ENCODE measurements around the gene ZNF341.

ZNF341 gene

DNA sequence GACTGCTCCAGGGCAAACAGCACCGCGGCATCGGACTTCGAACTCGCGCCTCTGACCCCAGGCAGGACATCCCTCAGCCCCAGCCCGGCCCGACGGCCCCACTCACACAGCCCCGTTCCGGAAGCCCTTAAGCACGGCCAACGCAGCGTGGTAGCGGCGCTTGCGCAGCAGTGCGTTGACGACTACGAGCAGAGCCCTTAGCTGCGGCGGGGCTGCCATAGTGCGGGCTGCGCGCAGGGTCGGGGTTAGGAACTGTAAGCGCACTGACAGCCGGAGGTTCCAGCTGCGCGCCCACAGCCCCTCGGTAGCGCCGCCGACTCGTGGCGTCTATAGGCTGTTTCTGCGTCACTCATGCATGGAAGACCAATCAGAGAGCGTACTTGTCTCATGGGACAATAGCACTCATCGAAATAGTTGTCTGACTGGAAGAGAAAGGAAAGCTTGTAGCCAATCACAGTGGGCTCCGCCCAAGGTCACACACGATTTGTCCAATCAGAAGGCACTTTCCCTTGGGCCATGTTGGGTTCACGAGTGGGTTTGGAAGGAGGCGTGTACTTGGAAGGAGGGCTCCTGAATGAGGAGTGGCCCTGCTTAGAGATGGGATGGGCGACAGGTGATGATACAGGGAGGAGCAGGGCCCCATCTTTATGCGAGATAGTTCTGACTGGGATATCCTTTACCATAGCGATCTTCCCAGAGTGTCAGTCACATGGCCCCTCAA lies 11.6 kb upstream of the ZNF341 start, which contains the start of gene PXMP4 (continued):
- TF ChIP-seq ZNF138 (tag by site-specific recombination; IDR thresholded peaks at IDR 0.05; ENCODE audit: borderline replicate concordance), result no peak
- TF ChIP-seq ZNF629 (tag by site-specific recombination; IDR thresholded peaks at IDR 0.05), result no peak
- no peak for TF ChIP-seq ZNF626 (tag by site-specific recombination; IDR thresholded peaks at IDR 0.05)
- no peak for TF ChIP-seq ZNF473 (tag by site-specific recombination; IDR thresholded peaks at IDR 0.05)
- TF ChIP-seq ZNF785 (tag by site-specific recombination; IDR thresholded peaks at IDR 0.05), result no peak
- no peak for TF ChIP-seq ZNF677 (tag by site-specific recombination; IDR thresholded peaks at IDR 0.05)
- no peak for TF ChIP-seq ZSCAN23 (tag by site-specific recombination; IDR thresholded peaks at IDR 0.05)
- peak; percentile 40; the same call in 1 of the 2 replicates for TF ChIP-seq ZNF76 (tag by site-specific recombination; IDR thresholded peaks at IDR 0.05; ENCODE audit: borderline replicate concordance, low read depth)
- TF ChIP-seq, protein P1, sequence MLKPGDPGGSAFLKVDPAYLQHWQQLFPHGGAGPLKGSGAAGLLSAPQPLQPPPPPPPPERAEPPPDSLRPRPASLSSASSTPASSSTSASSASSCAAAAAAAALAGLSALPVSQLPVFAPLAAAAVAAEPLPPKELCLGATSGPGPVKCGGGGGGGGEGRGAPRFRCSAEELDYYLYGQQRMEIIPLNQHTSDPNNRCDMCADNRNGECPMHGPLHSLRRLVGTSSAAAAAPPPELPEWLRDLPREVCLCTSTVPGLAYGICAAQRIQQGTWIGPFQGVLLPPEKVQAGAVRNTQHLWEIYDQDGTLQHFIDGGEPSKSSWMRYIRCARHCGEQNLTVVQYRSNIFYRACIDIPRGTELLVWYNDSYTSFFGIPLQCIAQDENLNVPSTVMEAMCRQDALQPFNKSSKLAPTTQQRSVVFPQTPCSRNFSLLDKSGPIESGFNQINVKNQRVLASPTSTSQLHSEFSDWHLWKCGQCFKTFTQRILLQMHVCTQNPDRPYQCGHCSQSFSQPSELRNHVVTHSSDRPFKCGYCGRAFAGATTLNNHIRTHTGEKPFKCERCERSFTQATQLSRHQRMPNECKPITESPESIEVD (tag by site-specific recombination; IDR thresholded peaks at IDR 0.05), result no peak
- peak; percentile 98 for TF ChIP-seq SP3 (tag by site-specific recombination; IDR thresholded peaks at IDR 0.05)
- TF ChIP-seq WT1 (tag by site-specific recombination; IDR thresholded peaks at IDR 0.05), result no peak
- TF ChIP-seq, protein P2, sequence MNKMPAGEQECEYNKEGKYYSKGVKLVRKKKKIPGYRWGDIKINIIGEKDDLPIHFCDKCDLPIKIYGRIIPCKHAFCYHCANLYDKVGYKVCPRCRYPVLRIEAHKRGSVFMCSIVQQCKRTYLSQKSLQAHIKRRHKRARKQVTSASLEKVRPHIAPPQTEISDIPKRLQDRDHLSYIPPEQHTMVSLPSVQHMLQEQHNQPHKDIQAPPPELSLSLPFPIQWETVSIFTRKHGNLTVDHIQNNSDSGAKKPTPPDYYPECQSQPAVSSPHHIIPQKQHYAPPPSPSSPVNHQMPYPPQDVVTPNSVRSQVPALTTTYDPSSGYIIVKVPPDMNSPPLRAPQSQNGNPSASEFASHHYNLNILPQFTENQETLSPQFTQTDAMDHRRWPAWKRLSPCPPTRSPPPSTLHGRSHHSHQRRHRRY (tag by site-specific recombination; IDR thresholded peaks at IDR 0.05), result no peak
- TF ChIP-seq ZNF175 (tag by site-specific recombination; IDR thresholded peaks at IDR 0.05), result no peak
- no peak for TF ChIP-seq ZNF223 (tag by site-specific recombination; IDR thresholded peaks at IDR 0.05)
- TF ChIP-seq, protein P3, sequence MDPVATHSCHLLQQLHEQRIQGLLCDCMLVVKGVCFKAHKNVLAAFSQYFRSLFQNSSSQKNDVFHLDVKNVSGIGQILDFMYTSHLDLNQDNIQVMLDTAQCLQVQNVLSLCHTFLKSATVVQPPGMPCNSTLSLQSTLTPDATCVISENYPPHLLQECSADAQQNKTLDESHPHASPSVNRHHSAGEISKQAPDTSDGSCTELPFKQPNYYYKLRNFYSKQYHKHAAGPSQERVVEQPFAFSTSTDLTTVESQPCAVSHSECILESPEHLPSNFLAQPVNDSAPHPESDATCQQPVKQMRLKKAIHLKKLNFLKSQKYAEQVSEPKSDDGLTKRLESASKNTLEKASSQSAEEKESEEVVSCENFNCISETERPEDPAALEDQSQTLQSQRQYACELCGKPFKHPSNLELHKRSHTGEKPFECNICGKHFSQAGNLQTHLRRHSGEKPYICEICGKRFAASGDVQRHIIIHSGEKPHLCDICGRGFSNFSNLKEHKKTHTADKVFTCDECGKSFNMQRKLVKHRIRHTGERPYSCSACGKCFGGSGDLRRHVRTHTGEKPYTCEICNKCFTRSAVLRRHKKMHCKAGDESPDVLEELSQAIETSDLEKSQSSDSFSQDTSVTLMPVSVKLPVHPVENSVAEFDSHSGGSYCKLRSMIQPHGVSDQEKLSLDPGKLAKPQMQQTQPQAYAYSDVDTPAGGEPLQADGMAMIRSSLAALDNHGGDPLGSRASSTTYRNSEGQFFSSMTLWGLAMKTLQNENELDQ (tag by site-specific recombination; IDR thresholded peaks at IDR 0.05; ENCODE audit: low read depth), result no peak
- TF ChIP-seq, protein P4, sequence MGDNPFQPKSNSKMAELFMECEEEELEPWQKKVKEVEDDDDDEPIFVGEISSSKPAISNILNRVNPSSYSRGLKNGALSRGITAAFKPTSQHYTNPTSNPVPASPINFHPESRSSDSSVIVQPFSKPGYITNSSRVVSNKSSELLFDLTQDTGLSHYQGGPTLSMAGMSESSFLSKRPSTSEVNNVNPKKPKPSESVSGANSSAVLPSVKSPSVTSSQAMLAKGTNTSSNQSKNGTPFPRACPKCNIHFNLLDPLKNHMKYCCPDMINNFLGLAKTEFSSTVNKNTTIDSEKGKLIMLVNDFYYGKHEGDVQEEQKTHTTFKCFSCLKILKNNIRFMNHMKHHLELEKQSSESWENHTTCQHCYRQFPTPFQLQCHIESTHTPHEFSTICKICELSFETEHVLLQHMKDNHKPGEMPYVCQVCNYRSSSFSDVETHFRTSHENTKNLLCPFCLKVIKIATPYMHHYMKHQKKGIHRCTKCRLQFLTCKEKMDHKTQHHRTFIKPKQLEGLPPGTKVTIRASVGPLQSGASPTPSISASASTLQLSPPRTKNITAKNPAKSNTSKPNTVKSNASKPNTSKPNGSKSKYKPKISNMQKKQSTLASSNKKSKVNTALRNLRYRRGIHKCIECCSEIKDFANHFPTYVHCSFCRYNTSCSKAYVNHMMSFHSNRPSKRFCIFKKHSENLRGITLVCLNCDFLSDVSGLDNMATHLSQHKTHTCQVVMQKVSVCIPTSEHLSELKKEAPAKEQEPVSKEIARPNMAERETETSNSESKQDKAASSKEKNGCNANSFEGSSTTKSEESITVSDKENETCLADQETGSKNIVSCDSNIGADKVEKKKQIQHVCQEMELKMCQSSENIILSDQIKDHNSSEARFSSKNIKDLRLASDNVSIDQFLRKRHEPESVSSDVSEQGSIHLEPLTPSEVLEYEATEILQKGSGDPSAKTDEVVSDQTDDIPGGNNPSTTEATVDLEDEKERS (tag by site-specific recombination; IDR thresholded peaks at IDR 0.05), result no peak
- TF ChIP-seq GLI2 (tag by site-specific recombination; IDR thresholded peaks at IDR 0.05; ENCODE audit: borderline replicate concordance, low read depth), result no peak
- no peak for TF ChIP-seq ZNF707 (tag by site-specific recombination; IDR thresholded peaks at IDR 0.05)
- TF ChIP-seq, protein P5, sequence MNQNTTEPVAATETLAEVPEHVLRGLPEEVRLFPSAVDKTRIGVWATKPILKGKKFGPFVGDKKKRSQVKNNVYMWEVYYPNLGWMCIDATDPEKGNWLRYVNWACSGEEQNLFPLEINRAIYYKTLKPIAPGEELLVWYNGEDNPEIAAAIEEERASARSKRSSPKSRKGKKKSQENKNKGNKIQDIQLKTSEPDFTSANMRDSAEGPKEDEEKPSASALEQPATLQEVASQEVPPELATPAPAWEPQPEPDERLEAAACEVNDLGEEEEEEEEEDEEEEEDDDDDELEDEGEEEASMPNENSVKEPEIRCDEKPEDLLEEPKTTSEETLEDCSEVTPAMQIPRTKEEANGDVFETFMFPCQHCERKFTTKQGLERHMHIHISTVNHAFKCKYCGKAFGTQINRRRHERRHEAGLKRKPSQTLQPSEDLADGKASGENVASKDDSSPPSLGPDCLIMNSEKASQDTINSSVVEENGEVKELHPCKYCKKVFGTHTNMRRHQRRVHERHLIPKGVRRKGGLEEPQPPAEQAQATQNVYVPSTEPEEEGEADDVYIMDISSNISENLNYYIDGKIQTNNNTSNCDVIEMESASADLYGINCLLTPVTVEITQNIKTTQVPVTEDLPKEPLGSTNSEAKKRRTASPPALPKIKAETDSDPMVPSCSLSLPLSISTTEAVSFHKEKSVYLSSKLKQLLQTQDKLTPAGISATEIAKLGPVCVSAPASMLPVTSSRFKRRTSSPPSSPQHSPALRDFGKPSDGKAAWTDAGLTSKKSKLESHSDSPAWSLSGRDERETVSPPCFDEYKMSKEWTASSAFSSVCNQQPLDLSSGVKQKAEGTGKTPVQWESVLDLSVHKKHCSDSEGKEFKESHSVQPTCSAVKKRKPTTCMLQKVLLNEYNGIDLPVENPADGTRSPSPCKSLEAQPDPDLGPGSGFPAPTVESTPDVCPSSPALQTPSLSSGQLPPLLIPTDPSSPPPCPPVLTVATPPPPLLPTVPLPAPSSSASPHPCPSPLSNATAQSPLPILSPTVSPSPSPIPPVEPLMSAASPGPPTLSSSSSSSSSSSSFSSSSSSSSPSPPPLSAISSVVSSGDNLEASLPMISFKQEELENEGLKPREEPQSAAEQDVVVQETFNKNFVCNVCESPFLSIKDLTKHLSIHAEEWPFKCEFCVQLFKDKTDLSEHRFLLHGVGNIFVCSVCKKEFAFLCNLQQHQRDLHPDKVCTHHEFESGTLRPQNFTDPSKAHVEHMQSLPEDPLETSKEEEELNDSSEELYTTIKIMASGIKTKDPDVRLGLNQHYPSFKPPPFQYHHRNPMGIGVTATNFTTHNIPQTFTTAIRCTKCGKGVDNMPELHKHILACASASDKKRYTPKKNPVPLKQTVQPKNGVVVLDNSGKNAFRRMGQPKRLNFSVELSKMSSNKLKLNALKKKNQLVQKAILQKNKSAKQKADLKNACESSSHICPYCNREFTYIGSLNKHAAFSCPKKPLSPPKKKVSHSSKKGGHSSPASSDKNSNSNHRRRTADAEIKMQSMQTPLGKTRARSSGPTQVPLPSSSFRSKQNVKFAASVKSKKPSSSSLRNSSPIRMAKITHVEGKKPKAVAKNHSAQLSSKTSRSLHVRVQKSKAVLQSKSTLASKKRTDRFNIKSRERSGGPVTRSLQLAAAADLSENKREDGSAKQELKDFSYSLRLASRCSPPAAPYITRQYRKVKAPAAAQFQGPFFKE (tag by site-specific recombination; IDR thresholded peaks at IDR 0.05; ENCODE audit: borderline replicate concordance), result no peak
- TF ChIP-seq, protein P6, sequence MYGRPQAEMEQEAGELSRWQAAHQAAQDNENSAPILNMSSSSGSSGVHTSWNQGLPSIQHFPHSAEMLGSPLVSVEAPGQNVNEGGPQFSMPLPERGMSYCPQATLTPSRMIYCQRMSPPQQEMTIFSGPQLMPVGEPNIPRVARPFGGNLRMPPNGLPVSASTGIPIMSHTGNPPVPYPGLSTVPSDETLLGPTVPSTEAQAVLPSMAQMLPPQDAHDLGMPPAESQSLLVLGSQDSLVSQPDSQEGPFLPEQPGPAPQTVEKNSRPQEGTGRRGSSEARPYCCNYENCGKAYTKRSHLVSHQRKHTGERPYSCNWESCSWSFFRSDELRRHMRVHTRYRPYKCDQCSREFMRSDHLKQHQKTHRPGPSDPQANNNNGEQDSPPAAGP (tag by site-specific recombination; IDR thresholded peaks at IDR 0.05), result 0 out of 2 replicates have a peak, but pooled peaks have one; percentile 17
- no peak for TF ChIP-seq GLIS1 (tag by site-specific recombination; IDR thresholded peaks at IDR 0.05)
- TF ChIP-seq, protein P7, sequence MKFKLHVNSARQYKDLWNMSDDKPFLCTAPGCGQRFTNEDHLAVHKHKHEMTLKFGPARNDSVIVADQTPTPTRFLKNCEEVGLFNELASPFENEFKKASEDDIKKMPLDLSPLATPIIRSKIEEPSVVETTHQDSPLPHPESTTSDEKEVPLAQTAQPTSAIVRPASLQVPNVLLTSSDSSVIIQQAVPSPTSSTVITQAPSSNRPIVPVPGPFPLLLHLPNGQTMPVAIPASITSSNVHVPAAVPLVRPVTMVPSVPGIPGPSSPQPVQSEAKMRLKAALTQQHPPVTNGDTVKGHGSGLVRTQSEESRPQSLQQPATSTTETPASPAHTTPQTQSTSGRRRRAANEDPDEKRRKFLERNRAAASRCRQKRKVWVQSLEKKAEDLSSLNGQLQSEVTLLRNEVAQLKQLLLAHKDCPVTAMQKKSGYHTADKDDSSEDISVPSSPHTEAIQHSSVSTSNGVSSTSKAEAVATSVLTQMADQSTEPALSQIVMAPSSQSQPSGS (tag by site-specific recombination; IDR thresholded peaks at IDR 0.05; ENCODE audit: low read depth), result no peak

Data from HEK293 (cell line).